ENCODE data around the gene TRIM69.
"Not testable (repeated sequence)": the region's sequence is repeated elsewhere in the genome, so short reads cannot be mapped to it uniquely, and the experiment has no call there.

TRIM69 gene

GRCh38 chr15:44716983-44717602 is 19.2 kb upstream of the TRIM69 start:
- DNase-seq (ENCODE audit: low read depth, low spot score), result no peak

GRCh38 chr15:44718180-44718926 is 18.0 kb upstream of the TRIM69 start:
- DNase-seq (ENCODE audit: low read depth, low spot score), result no peak

GRCh38 chr15:44718927-44719292 is 17.4 kb upstream of the TRIM69 start:
- DNase-seq (ENCODE audit: low read depth, low spot score), result no peak

- DNase-seq (ENCODE audit: low read depth, low spot score), result no peak
These were observed 16.9 kb upstream of the TRIM69 start for GRCh38 chr15:44719293-44719999.

GRCh38 chr15:44720000-44720435 is 16.3 kb upstream of the TRIM69 start:
- not testable (repeated sequence) for DNase-seq (ENCODE audit: low read depth, low spot score)

- no peak for DNase-seq (ENCODE audit: low read depth, low spot score)
These were observed 15.7 kb upstream of the TRIM69 start for GRCh38 chr15:44720460-44721176.

- DNase-seq (ENCODE audit: low read depth, low spot score), result no peak
These were observed 14.3 kb upstream of the TRIM69 start for GRCh38 chr15:44722011-44722410.

GRCh38 chr15:44726136-44726535 is 10.2 kb upstream of the TRIM69 start:
- no peak for DNase-seq (ENCODE audit: low read depth, low spot score)

- DNase-seq (ENCODE audit: low read depth, low spot score), result peak; percentile 64
These were observed 9.5 kb upstream of the TRIM69 start for GRCh38 chr15:44726568-44727484.

GRCh38 chr15:44727485-44728231 is 8.7 kb upstream of the TRIM69 start:
- no peak for DNase-seq (ENCODE audit: low read depth, low spot score)

- DNase-seq (ENCODE audit: low read depth, low spot score), result not testable (repeated sequence)
These were observed 8.1 kb upstream of the TRIM69 start for GRCh38 chr15:44728232-44728575.

GRCh38 chr15:44728576-44729407 is 7.5 kb upstream of the TRIM69 start:
- DNase-seq (ENCODE audit: low read depth, low spot score), result peak; percentile 92

GRCh38 chr15:44729408-44730127 is 6.8 kb upstream of the TRIM69 start:
- DNase-seq (ENCODE audit: low read depth, low spot score), result no peak

- no peak for DNase-seq (ENCODE audit: low read depth, low spot score)
These were observed 1.4 kb upstream of the TRIM69 start for GRCh38 chr15:44734839-44735481.

- DNase-seq (ENCODE audit: low read depth, low spot score), result no peak
These were observed 697 bp upstream of the TRIM69 start for GRCh38 chr15:44735482-44736180.

- no peak for DNase-seq (ENCODE audit: low read depth, low spot score)
These were observed 2.1 kb downstream of the TRIM69 start for GRCh38 chr15:44738340-44738984.

GRCh38 chr15:44739222-44739847 is 3.0 kb downstream of the TRIM69 start:
- DNase-seq (ENCODE audit: low read depth, low spot score), result not testable (repeated sequence)
